Liver (tissue), 4 donors: ENCODE data around the gene DBN1. TPM values are rescaled to one million over a fixed set of nuclear protein-coding genes. Genes with fewer than 3 reads are reported as not detected.

Experiments used
- polyA plus RNA-seq, 2 donors: library from polyadenylated mRNA; stranded (reverse) in 1 of 2; unstranded in 1 of 2; fragments of 200-250 nt in 1 of 2; fragments of >200 nt in 1 of 2; fragmentation: Nextera tagmentation in 1 of 2; extraction: Ambion mirVana in 1 of 2; gene quantifications; one replicate each; pipeline versions ENCODE4 v1.2.1 to v1.2.3, GENCODE V29; 2013 to 2015
- total RNA-seq, 2 donors: library from RNA; depleted of rRNA; stranded (reverse); fragments of >200 nt; gene quantifications; one replicate each; pipeline ENCODE4 v1.2.3, GENCODE V29; 2014
- donor health status: healthy.
- donor health status: healthy.
- donor health status: healthy.

DBN1 gene
- total and polyA plus RNA-seq, 4 donors, result 1.5 to 4.9 (median 2.0) TPM

Other genes with a start within 250 kb of the DBN1 start
- gene RAB24, start 169.9 kb downstream of the DBN1 start, total RNA-seq, result 10 to 100 TPM in 1 of 2 donors, 1 to 10 TPM in 1; 8.5 to 10.3 TPM
- gene RAB24, start 169.9 kb downstream of the DBN1 start, polyA plus RNA-seq, result 10 to 100 TPM; 13.8 to 19.0 TPM
- 10 to 100 TPM; 47.9 to 58.4 TPM for gene PRELID1, start 169.8 kb downstream of the DBN1 start, total RNA-seq
- 100 to 1,000 TPM; 112 to 200 TPM for gene PRELID1, start 169.8 kb downstream of the DBN1 start, polyA plus RNA-seq
- gene MXD3, start 161.7 kb downstream of the DBN1 start, total RNA-seq, result 10 to 100 TPM in 1 of 2 donors, 1 to 10 TPM in 1; 6.0 to 36.8 TPM
- gene MXD3, start 161.7 kb downstream of the DBN1 start, polyA plus RNA-seq, result 1 to 10 TPM; 1.9 to 8.0 TPM
- gene LMAN2, start 122.0 kb downstream of the DBN1 start, total RNA-seq, result 100 to 1,000 TPM; 279 to 478 TPM
- 100 to 1,000 TPM; 243 to 449 TPM for gene LMAN2, start 122.0 kb downstream of the DBN1 start, polyA plus RNA-seq
- gene RGS14, start 115.7 kb downstream of the DBN1 start, total RNA-seq, result 10 to 100 TPM; 10.2 to 53.8 TPM
- gene RGS14, start 115.7 kb downstream of the DBN1 start, polyA plus RNA-seq, result 10 to 100 TPM; 30.7 to 35.8 TPM
- 1 to 10 TPM in 1 of 2 donors, under 1 TPM in 1; 0.23 to 1.0 TPM for gene SLC34A1, start 89.2 kb downstream of the DBN1 start, total RNA-seq
- gene SLC34A1, start 89.2 kb downstream of the DBN1 start, polyA plus RNA-seq, result under 1 TPM; 0.33 to 0.60 TPM
- not detected for gene PFN3, start 73.0 kb downstream of the DBN1 start, total RNA-seq
- gene PFN3, start 73.0 kb downstream of the DBN1 start, polyA plus RNA-seq, result not detected
- gene F12, start 64.1 kb downstream of the DBN1 start, total RNA-seq, result 100 to 1,000 TPM in 1 of 2 donors, 10 to 100 TPM in 1; 27.7 to 256 TPM
- gene F12, start 64.1 kb downstream of the DBN1 start, polyA plus RNA-seq, result 100 to 1,000 TPM; 294 to 328 TPM
- 10 to 100 TPM; 15.2 to 24.0 TPM for gene GRK6, start 47.0 kb downstream of the DBN1 start, total RNA-seq
- gene GRK6, start 47.0 kb downstream of the DBN1 start, polyA plus RNA-seq, result 1 to 10 TPM; 3.1 to 6.4 TPM
- under 1 TPM; 0.17 to 0.37 TPM for gene PRR7, start 26.8 kb downstream of the DBN1 start, total RNA-seq
- gene PRR7, start 26.8 kb downstream of the DBN1 start, polyA plus RNA-seq, result 1 to 10 TPM in 1 of 2 donors, under 1 TPM in 1; 0.60 to 1.4 TPM
- 10 to 100 TPM in 1 of 2 donors, 1 to 10 TPM in 1; 7.0 to 36.0 TPM for gene PDLIM7, start 24.0 kb upstream of the DBN1 start, total RNA-seq
- 1 to 10 TPM; 5.5 to 10.0 TPM for gene PDLIM7, start 24.0 kb upstream of the DBN1 start, polyA plus RNA-seq
- gene DOK3, start 36.2 kb upstream of the DBN1 start, total RNA-seq, result 10 to 100 TPM; 10.2 to 19.2 TPM
- gene DOK3, start 36.2 kb upstream of the DBN1 start, polyA plus RNA-seq, result 1 to 10 TPM; 1.7 to 2.9 TPM
- gene DDX41, start 43.3 kb upstream of the DBN1 start, total RNA-seq, result 10 to 100 TPM; 42.4 to 58.5 TPM
- 10 to 100 TPM; 20.4 to 48.7 TPM for gene DDX41, start 43.3 kb upstream of the DBN1 start, polyA plus RNA-seq
- 10 to 100 TPM; 14.3 to 31.8 TPM for gene FAM193B, start 80.9 kb upstream of the DBN1 start, total RNA-seq
- 10 to 100 TPM; 15.5 to 16.2 TPM for gene FAM193B, start 80.9 kb upstream of the DBN1 start, polyA plus RNA-seq
- 100 to 1,000 TPM in 1 of 2 donors, 10 to 100 TPM in 1; 68.8 to 143 TPM for gene TMED9, start 118.6 kb upstream of the DBN1 start, total RNA-seq
- 100 to 1,000 TPM in 1 of 2 donors, 10 to 100 TPM in 1; 66.7 to 234 TPM for gene TMED9, start 118.6 kb upstream of the DBN1 start, polyA plus RNA-seq
- gene B4GALT7, start 126.5 kb upstream of the DBN1 start, total RNA-seq, result 10 to 100 TPM; 12.6 to 18.7 TPM
- gene B4GALT7, start 126.5 kb upstream of the DBN1 start, polyA plus RNA-seq, result 10 to 100 TPM in 1 of 2 donors, 1 to 10 TPM in 1; 8.1 to 19.7 TPM